GM13977 (cell line): Measurements from ENCODE around the gene PPP2R2D.
"Not testable (repeated sequence)": the region's sequence is repeated elsewhere in the genome, so short reads cannot be mapped to it uniquely, and the experiment has no call there.

Experiments used
- DNase-seq: peaks from one replicate; pipeline ENCODE4 v3.0.0; 2012; ENCODE audit warnings: low spot score
- in situ Hi-C: fragments of 300-500 bp; cut with MboI; formaldehyde crosslinking; loops from one replicate; pipeline ENCODE4 v1.12.0; 2022; ENCODE audit warnings: low sequenced_read_pairs, low pct_unique_long_range_greater_than_20kb, mixed read lengths, inconsistent platforms; ENCODE audit not compliant: unreplicated experiment
- TF ChIP-seq, protein P1 (sequence below): IDR thresholded peaks from 2 replicates; pipeline ENCODE4 v1.5.1; 2012; ENCODE audit warnings: mild to moderate bottlenecking, control low read depth; ENCODE audit not compliant: insufficient read depth; ENCODE audit errors: extremely low read depth, missing control alignments

PPP2R2D gene

GRCh38 chr10:131980321-131980720, 79.5 kb downstream of the PPP2R2D start:
- TF ChIP-seq, protein P1, sequence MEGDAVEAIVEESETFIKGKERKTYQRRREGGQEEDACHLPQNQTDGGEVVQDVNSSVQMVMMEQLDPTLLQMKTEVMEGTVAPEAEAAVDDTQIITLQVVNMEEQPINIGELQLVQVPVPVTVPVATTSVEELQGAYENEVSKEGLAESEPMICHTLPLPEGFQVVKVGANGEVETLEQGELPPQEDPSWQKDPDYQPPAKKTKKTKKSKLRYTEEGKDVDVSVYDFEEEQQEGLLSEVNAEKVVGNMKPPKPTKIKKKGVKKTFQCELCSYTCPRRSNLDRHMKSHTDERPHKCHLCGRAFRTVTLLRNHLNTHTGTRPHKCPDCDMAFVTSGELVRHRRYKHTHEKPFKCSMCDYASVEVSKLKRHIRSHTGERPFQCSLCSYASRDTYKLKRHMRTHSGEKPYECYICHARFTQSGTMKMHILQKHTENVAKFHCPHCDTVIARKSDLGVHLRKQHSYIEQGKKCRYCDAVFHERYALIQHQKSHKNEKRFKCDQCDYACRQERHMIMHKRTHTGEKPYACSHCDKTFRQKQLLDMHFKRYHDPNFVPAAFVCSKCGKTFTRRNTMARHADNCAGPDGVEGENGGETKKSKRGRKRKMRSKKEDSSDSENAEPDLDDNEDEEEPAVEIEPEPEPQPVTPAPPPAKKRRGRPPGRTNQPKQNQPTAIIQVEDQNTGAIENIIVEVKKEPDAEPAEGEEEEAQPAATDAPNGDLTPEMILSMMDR = no peak
- in situ Hi-C loops = no loop called here
- DNase-seq = no peak

GRCh38 chr10:131980761-131981428, 80.1 kb downstream of the PPP2R2D start:
- TF ChIP-seq, protein P1 = no peak
- in situ Hi-C loops = no loop called here
- no peak for DNase-seq

DNA sequence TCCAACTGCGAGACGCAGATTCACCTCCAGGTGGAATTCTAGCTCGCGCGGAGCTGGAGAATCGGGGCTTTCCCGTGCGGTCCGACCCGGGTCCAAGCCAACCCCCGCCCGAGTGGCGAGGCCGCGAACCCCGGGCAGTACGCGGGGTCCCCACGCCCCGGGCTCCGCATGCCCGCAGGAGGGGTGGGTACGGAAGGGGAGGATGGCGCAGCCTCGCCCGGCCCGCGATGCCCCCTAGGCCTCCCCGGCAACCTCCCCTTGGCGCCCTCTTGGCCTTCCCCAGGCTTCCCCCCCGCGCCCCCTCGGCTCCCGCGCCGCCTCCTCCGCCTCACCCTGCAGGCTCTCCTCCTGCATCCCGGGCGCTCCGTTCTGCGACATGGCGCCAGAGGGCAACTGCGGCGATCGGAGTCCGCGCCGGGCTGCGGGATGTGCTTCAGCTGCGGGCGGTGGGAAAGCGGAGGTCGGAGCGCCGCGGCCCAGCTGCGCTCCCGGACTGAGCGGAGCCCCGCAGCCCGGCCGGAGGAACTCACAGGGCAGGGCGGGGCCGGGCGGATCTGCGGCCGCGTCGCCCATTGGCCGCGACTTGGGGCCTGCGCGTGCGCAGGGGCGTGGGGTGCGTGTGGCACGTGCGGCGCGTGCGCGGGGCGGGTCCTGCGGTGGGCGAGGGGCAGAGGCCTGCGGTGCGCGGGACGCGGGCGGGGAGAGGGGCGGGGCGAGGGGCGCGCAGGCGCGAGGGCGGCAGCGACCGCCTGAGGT, 80.8 kb downstream of the PPP2R2D start, which contains the start of gene BNIP3:
Gene BNIP3, minus strand, starts transcription at position 495 of the 756 bp plus-strand sequence. Its CDS starts 117 bp downstream, at position 378.
- in situ Hi-C loops = no loop called here
- TF ChIP-seq, protein P1 = no peak
- peak; percentile 100 for DNase-seq

- peak; percentile 76 for DNase-seq
- in situ Hi-C loops = no loop called here
- TF ChIP-seq, protein P1 = no peak
These were observed 81.5 kb downstream of the PPP2R2D start for GRCh38 chr10:131982185-131982756.

GRCh38 chr10:131982796-131983195, 82.0 kb downstream of the PPP2R2D start:
- no peak for DNase-seq
- in situ Hi-C loops = no loop called here
- TF ChIP-seq, protein P1 = no peak

GRCh38 chr10:131983780-131984179, 83.0 kb downstream of the PPP2R2D start:
- in situ Hi-C loops = no loop called here
- TF ChIP-seq, protein P1 = no peak

GRCh38 chr10:131986851-131987250, 86.0 kb downstream of the PPP2R2D start:
- in situ Hi-C loops, DNase-seq: not testable (repeated sequence)

More at GRCh38 chr10:131983780-131984179, 83.0 kb downstream of the PPP2R2D start:
- no peak for DNase-seq

DNA sequence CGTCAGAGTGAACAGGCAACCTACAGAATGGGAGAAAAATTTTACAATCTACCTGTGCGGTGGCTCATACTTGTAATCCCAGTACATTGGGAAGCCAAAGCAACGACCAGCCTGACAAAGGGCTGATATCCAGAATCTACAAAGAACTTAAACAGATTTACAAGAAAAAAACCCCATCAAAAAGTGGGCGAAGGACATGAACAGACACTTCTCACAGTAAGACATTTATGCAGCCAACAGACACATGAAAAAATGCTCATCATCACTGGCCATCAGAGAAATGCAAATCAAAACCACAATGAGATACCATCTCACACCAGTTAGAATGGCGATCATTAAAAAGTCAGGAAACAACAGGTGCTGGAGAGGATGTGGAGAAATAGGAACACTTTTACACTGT, 86.5 kb downstream of the PPP2R2D start:
- in situ Hi-C loops, DNase-seq: not testable (repeated sequence)

DNA sequence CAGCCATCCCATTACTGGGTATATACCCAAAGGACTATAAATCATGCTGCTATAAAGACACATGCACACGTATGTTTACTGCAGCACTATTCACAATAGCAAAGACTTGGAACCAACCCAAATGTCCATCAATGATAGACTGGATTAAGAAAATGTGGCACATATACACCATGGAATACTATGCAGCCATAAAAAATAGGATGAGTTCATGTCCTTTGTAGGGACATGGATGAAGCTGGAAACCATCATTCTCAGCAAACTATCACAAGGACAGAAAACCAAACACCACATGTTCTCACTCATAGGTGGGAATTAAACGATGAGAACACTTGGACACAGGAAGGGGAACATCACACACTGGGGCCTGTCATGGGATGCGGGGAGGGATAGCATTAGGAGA, 87.0 kb downstream of the PPP2R2D start:
- in situ Hi-C loops = not testable (repeated sequence)

More for the DNA sequence above, 87.0 kb downstream of the PPP2R2D start:
- not testable (repeated sequence) for DNase-seq
